GM12891 (cell line): ENCODE results near the gene SERPINI1.
"Not testable (repeated sequence)": the region's sequence is repeated elsewhere in the genome, so short reads cannot be mapped to it uniquely, and the experiment has no call there.

Experiments
- PAX5 ChIP-seq: IDR thresholded peaks from 2 replicates; pipeline ENCODE4 v1.6.1; 2011; ENCODE audit warnings: low read length, moderate library complexity, mild to moderate bottlenecking; ENCODE audit not compliant: insufficient read depth, severe bottlenecking
- POLR2AphosphoS5 ChIP-seq: IDR thresholded peaks from 2 replicates; pipeline ENCODE4 v1.6.1; 2011; ENCODE audit warnings: low read depth, low read length, control low read depth

DNA sequence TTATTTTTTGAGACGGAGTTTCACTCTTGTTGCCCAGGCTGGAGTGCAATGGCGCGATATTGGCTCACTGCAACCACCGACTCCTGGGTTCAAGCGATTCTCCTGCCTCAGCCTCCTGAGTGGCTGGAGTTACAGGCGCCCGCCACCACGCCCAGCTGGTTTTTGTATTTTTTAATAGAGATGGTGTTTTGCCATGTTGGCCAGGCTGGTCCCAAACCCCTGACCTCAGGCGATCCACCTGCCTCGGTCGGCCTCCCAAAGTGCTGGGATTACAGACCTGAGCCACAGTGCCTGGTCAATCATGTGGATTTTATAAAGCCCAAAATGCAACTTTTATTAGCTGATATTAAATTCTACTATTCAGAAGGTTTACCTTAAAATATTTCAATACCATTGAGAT lies 92.1 kb downstream of the SERPINI1 start:
- TF ChIP-seq PAX5, POLR2AphosphoS5: not testable (repeated sequence)
